ENCODE measurements around the gene PLCH2. TPM values are rescaled to one million over a fixed set of nuclear protein-coding genes. Genes with fewer than 3 reads are reported as not detected.

Gene PLCH2
- total RNA-seq, 2 experiments from 2014 or later = 1.4 to 2.2 TPM

DNA sequence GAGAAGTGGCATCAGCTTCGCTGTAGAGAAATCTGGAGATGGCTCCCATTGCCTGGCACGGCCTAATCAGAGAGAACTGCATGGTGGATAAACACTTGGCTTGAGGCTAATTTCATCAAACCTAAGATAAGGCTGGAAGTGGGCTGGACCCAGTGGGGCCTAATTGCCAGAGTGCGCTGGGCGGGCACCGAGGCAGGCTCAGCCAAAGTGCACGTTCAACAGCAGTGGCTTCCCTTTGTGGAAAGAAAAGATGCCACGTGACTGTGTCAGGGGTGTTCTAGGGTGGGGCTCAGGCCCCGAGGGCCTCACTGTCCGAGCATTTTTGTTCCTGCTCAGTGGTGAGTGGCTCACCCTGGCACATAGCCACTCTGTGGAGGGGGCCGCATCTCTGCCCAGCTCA lies 5.8 kb downstream of the PLCH2 start:
- Histone ChIP-seq H2AFZ (ENCODE audit: low read length) (no peak overlapping the region), H3K27ac (ENCODE audit: low read depth, low read length, poor library complexity, severe bottlenecking) (no peak overlapping the region), H3K4me1 (ENCODE audit: insufficient read depth, low read length, poor library complexity, severe bottlenecking) (no peaks in the 10 kb centered on the region), H3K79me2 (ENCODE audit: insufficient read depth, low read depth, low read length) (no peaks in the 10 kb centered on the region), H3K9me2 (ENCODE audit: insufficient read depth, low read length) (no peaks in the 10 kb centered on the region), H3K4me2 (ENCODE audit: low read length) (no peak overlapping the region), H3K9me3 (ENCODE audit: low read length) (no peaks in the 10 kb centered on the region), H3K36me3 (ENCODE audit: insufficient read depth, low read length) (no peaks in the 10 kb centered on the region), H3K4me3 (ENCODE audit: low read depth, low read length, poor library complexity, severe bottlenecking) (no peak overlapping the region), H4K20me1 (ENCODE audit: insufficient read depth, low read length) (no peaks in the 10 kb centered on the region; the same call in 1 of the 2 replicates)
- no peak for DNase-seq (ENCODE audit: low spot score)
- TF ChIP-seq EZH2phosphoT487 (IDR thresholded peaks at IDR 0.05; ENCODE audit: borderline replicate concordance, low read depth, low read length) = no peak
- TF ChIP-seq, protein P1, sequence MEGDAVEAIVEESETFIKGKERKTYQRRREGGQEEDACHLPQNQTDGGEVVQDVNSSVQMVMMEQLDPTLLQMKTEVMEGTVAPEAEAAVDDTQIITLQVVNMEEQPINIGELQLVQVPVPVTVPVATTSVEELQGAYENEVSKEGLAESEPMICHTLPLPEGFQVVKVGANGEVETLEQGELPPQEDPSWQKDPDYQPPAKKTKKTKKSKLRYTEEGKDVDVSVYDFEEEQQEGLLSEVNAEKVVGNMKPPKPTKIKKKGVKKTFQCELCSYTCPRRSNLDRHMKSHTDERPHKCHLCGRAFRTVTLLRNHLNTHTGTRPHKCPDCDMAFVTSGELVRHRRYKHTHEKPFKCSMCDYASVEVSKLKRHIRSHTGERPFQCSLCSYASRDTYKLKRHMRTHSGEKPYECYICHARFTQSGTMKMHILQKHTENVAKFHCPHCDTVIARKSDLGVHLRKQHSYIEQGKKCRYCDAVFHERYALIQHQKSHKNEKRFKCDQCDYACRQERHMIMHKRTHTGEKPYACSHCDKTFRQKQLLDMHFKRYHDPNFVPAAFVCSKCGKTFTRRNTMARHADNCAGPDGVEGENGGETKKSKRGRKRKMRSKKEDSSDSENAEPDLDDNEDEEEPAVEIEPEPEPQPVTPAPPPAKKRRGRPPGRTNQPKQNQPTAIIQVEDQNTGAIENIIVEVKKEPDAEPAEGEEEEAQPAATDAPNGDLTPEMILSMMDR (conservative IDR thresholded peaks at IDR 0.05; ENCODE audit: low read length) = no peak
- POLR2A ChIA-PET = no interaction called here
- intact Hi-C loops (cut with micrococcal nuclease; ENCODE audit: unreplicated experiment) = no loop called here
- no TSS peak for BruUV-seq (replicated peaks)
- CTCF ChIA-PET (ENCODE audit: unreplicated experiment) = no interaction called here

DNA sequence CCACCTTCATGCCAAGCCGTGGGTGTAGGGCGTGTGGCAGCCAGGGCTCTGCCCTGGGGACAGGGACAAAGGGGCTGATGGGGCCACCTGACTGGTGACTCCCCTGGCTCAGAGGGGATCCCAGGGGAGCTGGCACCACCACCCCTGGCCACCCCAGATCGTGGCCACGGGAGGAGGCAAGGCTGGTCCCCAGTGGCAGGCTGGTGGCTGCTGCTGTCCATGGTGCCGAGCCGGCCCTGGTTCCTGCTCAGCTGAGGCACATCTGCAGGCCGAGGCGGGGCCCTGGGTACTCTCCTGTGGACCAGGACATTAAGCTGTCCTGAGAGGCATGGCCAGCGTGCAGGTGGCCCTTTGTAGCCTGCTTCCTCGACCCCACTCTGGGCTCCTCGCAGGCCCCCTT lies 6.5 kb downstream of the PLCH2 start:
- H3K9me3 ChIP-seq (ENCODE audit: low read length) = no peaks in the 10 kb centered on the region
- H3K4me3 ChIP-seq (ENCODE audit: low read depth, low read length, poor library complexity, severe bottlenecking) = no peak overlapping the region
- no peak overlapping the region for H2AFZ ChIP-seq (ENCODE audit: low read length)
- CTCF ChIA-PET (ENCODE audit: unreplicated experiment) = no interaction called here
- no peaks in the 10 kb centered on the region for H3K9me2 ChIP-seq (ENCODE audit: insufficient read depth, low read length)
- no peaks in the 10 kb centered on the region for H3K36me3 ChIP-seq (ENCODE audit: insufficient read depth, low read length)
- no peaks in the 10 kb centered on the region; the same call in 1 of the 2 replicates for H4K20me1 ChIP-seq (ENCODE audit: insufficient read depth, low read length)
- H3K4me1 ChIP-seq (ENCODE audit: insufficient read depth, low read length, poor library complexity, severe bottlenecking) = no peaks in the 10 kb centered on the region
- POLR2A ChIA-PET = no interaction called here
- H3K27ac ChIP-seq (ENCODE audit: low read depth, low read length, poor library complexity, severe bottlenecking) = no peak overlapping the region
- TF ChIP-seq, protein P1 (conservative IDR thresholded peaks at IDR 0.05; ENCODE audit: low read length) = no peak
- no peak for TF ChIP-seq EZH2phosphoT487 (IDR thresholded peaks at IDR 0.05; ENCODE audit: borderline replicate concordance, low read depth, low read length)
- intact Hi-C loops (cut with micrococcal nuclease; ENCODE audit: unreplicated experiment) = no loop called here
- BruUV-seq (replicated peaks) = no TSS peak
- DNase-seq (ENCODE audit: low spot score) = no peak
- H3K4me2 ChIP-seq (ENCODE audit: low read length) = no peak overlapping the region
- H3K79me2 ChIP-seq (ENCODE audit: insufficient read depth, low read depth, low read length) = no peaks in the 10 kb centered on the region

- no TSS peak for BruUV-seq (replicated peaks)
- DNase-seq (ENCODE audit: low spot score) = no peak
- POLR2A ChIA-PET = no interaction called here
- Histone ChIP-seq H3K36me3 (ENCODE audit: insufficient read depth, low read length) (no peaks in the 10 kb centered on the region), H4K20me1 (ENCODE audit: insufficient read depth, low read length) (no peaks in the 10 kb centered on the region; the same call in 1 of the 2 replicates), H2AFZ (ENCODE audit: low read length) (no peak overlapping the region), H3K4me3 (ENCODE audit: low read depth, low read length, poor library complexity, severe bottlenecking) (no peak overlapping the region), H3K9me2 (ENCODE audit: insufficient read depth, low read length) (no peaks in the 10 kb centered on the region), H3K79me2 (ENCODE audit: insufficient read depth, low read depth, low read length) (no peaks in the 10 kb centered on the region), H3K27ac (ENCODE audit: low read depth, low read length, poor library complexity, severe bottlenecking) (no peak overlapping the region), H3K4me1 (ENCODE audit: insufficient read depth, low read length, poor library complexity, severe bottlenecking) (no peaks in the 10 kb centered on the region), H3K4me2 (ENCODE audit: low read length) (no peak overlapping the region), H3K9me3 (ENCODE audit: low read length) (no peaks in the 10 kb centered on the region)
- TF ChIP-seq, protein P1 (conservative IDR thresholded peaks at IDR 0.05; ENCODE audit: low read length) = no peak
- no peak for TF ChIP-seq EZH2phosphoT487 (IDR thresholded peaks at IDR 0.05; ENCODE audit: borderline replicate concordance, low read depth, low read length)
- intact Hi-C loops (cut with micrococcal nuclease; ENCODE audit: unreplicated experiment) = no loop called here
- CTCF ChIA-PET (ENCODE audit: unreplicated experiment) = no interaction called here
Measured at GRCh38 chr1:2483026-2483425, 6.9 kb downstream of the PLCH2 start.
